HUES6 (cell line): ENCODE data around the gene NOS1AP.

ENCODE experiments used
- H3K27ac ChIP-seq: 2 replicates; pipeline ENCODE4 v1.7.0; 2013; ENCODE audit warnings: low read depth, mild to moderate bottlenecking, low read length, inconsistent platforms
- H3K27me3 ChIP-seq: 2 replicates; pipeline ENCODE4 v1.6.1; 2013; ENCODE audit warnings: low read length; ENCODE audit not compliant: control insufficient read depth, insufficient read depth
- H3K36me3 ChIP-seq: 2 replicates; pipeline ENCODE4 v1.6.1; 2013; ENCODE audit warnings: low read length; ENCODE audit not compliant: control insufficient read depth, insufficient read depth
- H3K4me1 ChIP-seq: 2 replicates; pipeline ENCODE4 v1.6.1; 2013; ENCODE audit warnings: low read length; ENCODE audit not compliant: control insufficient read depth, insufficient read depth
- H3K4me3 ChIP-seq: 2 replicates; pipeline ENCODE4 v1.5.1; 2013; ENCODE audit warnings: low read depth, low read length
- H3K9ac ChIP-seq: one replicate; pipeline ENCODE4 v1.6.1; 2013; ENCODE audit warnings: mild to moderate bottlenecking, low read length
- H3K9me3 ChIP-seq: 2 replicates; pipeline ENCODE4 v1.6.1; 2013; ENCODE audit warnings: low read depth, low read length; ENCODE audit not compliant: control insufficient read depth, insufficient read depth

The NOS1AP gene

GRCh38 chr1:162389971-162390370, 320.5 kb downstream of the NOS1AP start:
- H3K27me3 ChIP-seq = no peaks in the 10 kb centered on the region
- H3K4me1 ChIP-seq = peaks cover 19% of the 10 kb centered on the region
- no peak overlapping the region for H3K4me3 ChIP-seq
- no peaks in the 10 kb centered on the region for H3K9me3 ChIP-seq
- no peak overlapping the region for H3K9ac ChIP-seq
- no peaks in the 10 kb centered on the region; the same call in 1 of the 2 replicates for H3K36me3 ChIP-seq
- H3K27ac ChIP-seq = no peak overlapping the region

- Histone ChIP-seq H3K9ac (no peak overlapping the region), H3K9me3 (no peaks in the 10 kb centered on the region), H3K27me3 (no peaks in the 10 kb centered on the region), H3K4me1 (peaks cover 19% of the 10 kb centered on the region), H3K36me3 (no peaks in the 10 kb centered on the region), H3K27ac (no peak overlapping the region), H3K4me3 (no peak overlapping the region)
Observed at GRCh38 chr1:162390396-162391185, 321.1 kb downstream of the NOS1AP start.

- Histone ChIP-seq H3K4me3 (no peak overlapping the region), H3K27ac (no peak overlapping the region), H3K27me3 (no peaks in the 10 kb centered on the region), H3K4me1 (peaks cover 19% of the 10 kb centered on the region), H3K36me3 (no peaks in the 10 kb centered on the region), H3K9ac (no peak overlapping the region), H3K9me3 (no peaks in the 10 kb centered on the region)
Observed at GRCh38 chr1:162391790-162392563, 322.5 kb downstream of the NOS1AP start.

GRCh38 chr1:162396201-162396906, 326.9 kb downstream of the NOS1AP start:
- no peaks in the 10 kb centered on the region for H3K36me3 ChIP-seq

GRCh38 chr1:162397039-162397448, 327.6 kb downstream of the NOS1AP start:
- H3K27ac ChIP-seq = no peak overlapping the region
- peaks cover 21% of the 10 kb centered on the region for H3K4me1 ChIP-seq
- H3K9me3 ChIP-seq = no peaks in the 10 kb centered on the region
- no peaks in the 10 kb centered on the region for H3K36me3 ChIP-seq
- no peak overlapping the region for H3K4me3 ChIP-seq
- H3K27me3 ChIP-seq = no peaks in the 10 kb centered on the region
- H3K9ac ChIP-seq = no peak overlapping the region

More at GRCh38 chr1:162396201-162396906, 326.9 kb downstream of the NOS1AP start:
- no peak overlapping the region for H3K9ac ChIP-seq
- H3K4me1 ChIP-seq = peaks cover 28% of the 10 kb centered on the region
- H3K9me3 ChIP-seq = no peaks in the 10 kb centered on the region
- H3K4me3 ChIP-seq = no peak overlapping the region
- no peak overlapping the region for H3K27ac ChIP-seq
- H3K27me3 ChIP-seq = no peaks in the 10 kb centered on the region

- Histone ChIP-seq H3K4me1 (peaks cover 21% of the 10 kb centered on the region), H3K27ac (no peak overlapping the region), H3K36me3 (no peaks in the 10 kb centered on the region), H3K9me3 (no peaks in the 10 kb centered on the region), H3K9ac (no peak overlapping the region), H3K4me3 (no peak overlapping the region), H3K27me3 (no peaks in the 10 kb centered on the region)
Observed at GRCh38 chr1:162397943-162398560, 328.6 kb downstream of the NOS1AP start.

- no peaks in the 10 kb centered on the region for H3K36me3 ChIP-seq
- H3K27me3 ChIP-seq = no peaks in the 10 kb centered on the region
- H3K27ac ChIP-seq = no peak overlapping the region
- H3K4me3 ChIP-seq = no peak overlapping the region
- H3K9ac ChIP-seq = no peak overlapping the region
- peaks cover 21% of the 10 kb centered on the region for H3K4me1 ChIP-seq
- H3K9me3 ChIP-seq = no peaks in the 10 kb centered on the region
Observed at GRCh38 chr1:162398999-162399580, 329.6 kb downstream of the NOS1AP start.

- Histone ChIP-seq H3K9ac (no peak overlapping the region), H3K27ac (no peak overlapping the region), H3K4me1 (peaks cover 21% of the 10 kb centered on the region), H3K4me3 (no peak overlapping the region), H3K27me3 (no peaks in the 10 kb centered on the region), H3K9me3 (no peaks in the 10 kb centered on the region), H3K36me3 (no peaks in the 10 kb centered on the region)
Observed at GRCh38 chr1:162400790-162401355, 331.4 kb downstream of the NOS1AP start.

- no peak overlapping the region for H3K9ac ChIP-seq
- no peaks in the 10 kb centered on the region for H3K9me3 ChIP-seq
- H3K36me3 ChIP-seq = no peaks in the 10 kb centered on the region
- peaks cover 2% of the 10 kb centered on the region; the same call in 1 of the 2 replicates for H3K4me1 ChIP-seq
- H3K4me3 ChIP-seq = no peak overlapping the region
- H3K27me3 ChIP-seq = no peaks in the 10 kb centered on the region
- no peak overlapping the region for H3K27ac ChIP-seq
Observed at GRCh38 chr1:162404550-162405160, 335.2 kb downstream of the NOS1AP start.

- Histone ChIP-seq H3K36me3 (no peaks in the 10 kb centered on the region), H3K9me3 (no peaks in the 10 kb centered on the region), H3K4me1 (no peaks in the 10 kb centered on the region), H3K4me3 (no peak overlapping the region), H3K9ac (no peak overlapping the region), H3K27me3 (no peaks in the 10 kb centered on the region), H3K27ac (no peak overlapping the region)
Observed at GRCh38 chr1:162405800-162406199, 336.3 kb downstream of the NOS1AP start.
